GM18867 (cell line): ENCODE data around the gene DSG2.

Experiments
- ATAC-seq: cut with Tn5 transposase; IDR thresholded peaks from one replicate; pipeline ENCODE4 v1.9.1; 2021; ENCODE audit warnings: mild to moderate bottlenecking, moderate library complexity; ENCODE audit not compliant: unreplicated experiment

Gene DSG2

GRCh38 chr18:31586616-31587015, 88.6 kb downstream of the DSG2 start:
- no peak for ATAC-seq

GRCh38 chr18:31587529-31587928, 89.6 kb downstream of the DSG2 start:
- ATAC-seq: no peak

GRCh38 chr18:31590570-31590969, 92.6 kb downstream of the DSG2 start:
- ATAC-seq: no peak

- ATAC-seq: no peak
Measured at GRCh38 chr18:31591113-31591512, 93.1 kb downstream of the DSG2 start.

- ATAC-seq: no peak
Measured at GRCh38 chr18:31591628-31592027, 93.7 kb downstream of the DSG2 start, which contains the start of gene TTR. TSS of gene TTR (plus strand) at chr18:31591877. CDS start at chr18:31591903, 26 bp downstream.

- ATAC-seq: no peak
Measured at GRCh38 chr18:31592506-31593157, 94.7 kb downstream of the DSG2 start.

- no peak for ATAC-seq
Measured at GRCh38 chr18:31595121-31595771, 97.3 kb downstream of the DSG2 start.

- no peak for ATAC-seq
Measured at GRCh38 chr18:31596081-31596872, 98.3 kb downstream of the DSG2 start.

GRCh38 chr18:31598021-31598805, 100.2 kb downstream of the DSG2 start:
- no peak for ATAC-seq
